GM12878 (cell line): ENCODE results near the gene SLC22A3. TPM values are rescaled to one million over a fixed set of nuclear protein-coding genes. Genes with fewer than 3 reads are reported as not detected.
A peak's percentile ranks its signal among the peaks of the same experiment; 100 is the strongest.

Source experiments
- ATAC-seq: fragments of 200-7000 bp; cut with Tn5 transposase; 3 replicates; pipeline ENCODE4 v1.9.1; 2020; ENCODE audit warnings: mild to moderate bottlenecking, moderate library complexity
- BruUV-seq: library from RNA; stranded (reverse); fragments of 400-500 nt; replicated peaks from 2 replicates; lab custom pipeline; 2021; lab: Mats Ljungman, UMichigan
- CTCF ChIA-PET: fragments of 300-600 bp; sonication (Branson Sonifier 250); formaldehyde crosslinking; extraction: SDS; loops from one replicate; lab custom pipeline; 2021; ENCODE audit warnings: inconsistent platforms; lab: Yijun Ruan, JAX
- POLR2A ChIA-PET: fragments of 350-600 bp; formaldehyde crosslinking; extraction: SDS; loops from one replicate; lab custom pipeline; 2021; ENCODE audit warnings: inconsistent platforms; lab: Charles Lee
- RAD21 ChIA-PET: fragments of 300-600 bp; sonication (Branson Sonifier 250); formaldehyde crosslinking; loops from one replicate; lab custom pipeline; 2023; ENCODE audit warnings: antibody characterized with exemption; ENCODE audit not compliant: unreplicated experiment; lab: Charles Lee
- SMC1A ChIA-PET: fragments of 300-600 bp; sonication (Branson Sonifier 250); formaldehyde crosslinking; loops from one replicate; lab custom pipeline; 2023; ENCODE audit not compliant: unreplicated experiment, uncharacterized antibody; lab: Charles Lee
- DNase-seq: peaks from one replicate; pipeline ENCODE4 v3.0.0-alpha.2; 2011; ENCODE audit warnings: low read depth, low spot score
- FAIRE-seq: peaks from 3 replicates; lab custom pipeline; 2011; peaks lifted over from hg19 to GRCh38; lab: Jason Lieb, UNC
- H2AFZ ChIP-seq: 2 replicates; pipeline ENCODE4 v1.6.0; 2011; ENCODE audit warnings: low read depth, low read length, control low read depth; ENCODE audit not compliant: control insufficient read depth
- H3K27ac ChIP-seq: 2 replicates; pipeline ENCODE4 v1.5.1; 2011; ENCODE audit warnings: control low read depth; ENCODE audit not compliant: control insufficient read depth, insufficient read depth
- H3K27me3 ChIP-seq, 2 experiments: replicated peaks in 1 of 2; 2 replicates each; pipeline versions ENCODE4 v1.6.0 to v1.6.1; 2011; ENCODE audit warnings: low read length in 1 of 2; ENCODE audit not compliant: control insufficient read depth in 2 of 2, insufficient read depth in 2 of 2
- H3K36me3 ChIP-seq, 2 experiments: 2 replicates each; pipeline ENCODE4 v1.5.1; 2011; ENCODE audit warnings: low read length in 1 of 2; ENCODE audit not compliant: control insufficient read depth in 2 of 2, insufficient read depth in 2 of 2
- H3K4me1 ChIP-seq: 2 replicates; pipeline ENCODE4 v1.6.1; 2011; ENCODE audit warnings: mild to moderate bottlenecking, low read length, moderate library complexity, mixed read lengths; ENCODE audit not compliant: control insufficient read depth, insufficient read depth
- H3K4me2 ChIP-seq: 2 replicates; pipeline ENCODE4 v1.6.0; 2011; ENCODE audit warnings: control low read depth; ENCODE audit not compliant: control insufficient read depth, insufficient read depth
- H3K4me3 ChIP-seq: fragments of 200-600 bp; sonication (generic); 2 replicates; pipeline ENCODE4 v1.5.1; 2016
- H3K79me2 ChIP-seq: 2 replicates; pipeline ENCODE4 v1.6.0; 2011; ENCODE audit warnings: low read length; ENCODE audit not compliant: control insufficient read depth, insufficient read depth
- H3K9ac ChIP-seq: 2 replicates; pipeline ENCODE4 v1.8.0; 2011; ENCODE audit warnings: low read length, control low read depth, mixed read lengths; ENCODE audit not compliant: control insufficient read depth, insufficient read depth
- H3K9me3 ChIP-seq: replicated peaks from 3 replicates; pipeline ENCODE4 v1.5.1; 2011; ENCODE audit warnings: mild to moderate bottlenecking, low read length; ENCODE audit not compliant: control insufficient read depth, insufficient read depth
- H4K20me1 ChIP-seq: 2 replicates; pipeline ENCODE4 v1.6.0; 2011; ENCODE audit not compliant: control insufficient read depth, insufficient read depth
- BACH1 ChIP-seq: fragments of 450-650 bp; IDR thresholded peaks from 2 replicates; pipeline ENCODE4 v1.6.1; 2017; ENCODE audit warnings: mild to moderate bottlenecking, borderline replicate concordance
- BHLHE40 ChIP-seq, 2 experiments: fragments of 450-650 bp in 1 of 2; IDR thresholded peaks; 2 replicates each; pipeline ENCODE4 v1.6.1; 2011 to 2017; ENCODE audit warnings: low read depth in 2 of 2, borderline replicate concordance in 1 of 2, improper control_type of control experiment in 1 of 2, low read length in 1 of 2, mild to moderate bottlenecking in 1 of 2
- BMI1 ChIP-seq: fragments of 450-650 bp; IDR thresholded peaks from 2 replicates; pipeline ENCODE4 v1.6.1; 2016; ENCODE audit warnings: mild to moderate bottlenecking, moderate library complexity, borderline replicate concordance
- CBX5 ChIP-seq: sonication (generic); IDR thresholded peaks from 2 replicates; pipeline ENCODE4 v1.6.1; 2016; ENCODE audit warnings: low read depth, moderate library complexity, mild to moderate bottlenecking, inconsistent platforms
- CEBPB ChIP-seq, 2 experiments: fragments of 150-350 bp in 1 of 2; IDR thresholded peaks; 2 replicates each; pipeline ENCODE4 v1.6.1; 2012 to 2014; ENCODE audit warnings: low read depth in 2 of 2, low read length in 2 of 2, borderline replicate concordance in 1 of 2, inconsistent platforms in 1 of 2
- FOXK2 ChIP-seq: fragments of 450-650 bp; IDR thresholded peaks from 2 replicates; pipeline ENCODE4 v1.6.1; 2017; ENCODE audit warnings: mild to moderate bottlenecking, moderate library complexity
- IKZF2 ChIP-seq, 2 experiments: fragments of 450-650 bp; IDR thresholded peaks; 2 replicates each; pipeline ENCODE4 v1.6.1; 2017; ENCODE audit warnings: mild to moderate bottlenecking in 2 of 2, moderate library complexity in 2 of 2
- IRF4 ChIP-seq: IDR thresholded peaks from 2 replicates; pipeline ENCODE4 v1.6.1; 2011; ENCODE audit warnings: low read depth, low read length
- JUNB ChIP-seq: IDR thresholded peaks from 2 replicates; pipeline ENCODE4 v1.6.1; 2016; ENCODE audit warnings: antibody characterized with exemption, mild to moderate bottlenecking
- PAX5 ChIP-seq: IDR thresholded peaks from 2 replicates; pipeline ENCODE4 v1.6.1; 2011; ENCODE audit warnings: low read depth, low read length, borderline replicate concordance
- POLR2AphosphoS5 ChIP-seq: IDR thresholded peaks from 2 replicates; pipeline ENCODE4 v1.6.1; 2011; ENCODE audit warnings: mild to moderate bottlenecking, low read length, inconsistent platforms
- SPI1 ChIP-seq: IDR thresholded peaks from 2 replicates; pipeline ENCODE4 v1.6.1; 2011; ENCODE audit warnings: low read depth, mild to moderate bottlenecking, low read length, moderate library complexity, borderline replicate concordance; ENCODE audit not compliant: insufficient read depth
- TCF12 ChIP-seq: IDR thresholded peaks from 2 replicates; pipeline ENCODE4 v1.6.1; 2011; ENCODE audit warnings: low read depth, mild to moderate bottlenecking, low read length
- WGBS: methylation state at CpG from one replicate; pipeline ENCODE4 v1.1.6; 2016; ENCODE audit warnings: low lambda C conversion rate; ENCODE audit not compliant: insufficient replicate concordance, insufficient coverage; ENCODE audit errors: missing lambda C conversion rate; 5-methylcytosine and 5-hydroxymethylcytosine counted together
- in situ Hi-C: fragments of 300-500 bp; cut with MboI; formaldehyde crosslinking; loops from 9 replicates; pipeline ENCODE4 v1.14.3; 2018; ENCODE audit warnings: mixed read lengths
- intact Hi-C: fragments of 100-400 bp; cut with micrococcal nuclease; formaldehyde crosslinking; loops from one replicate; pipeline ENCODE4 v1.14.2; 2022; ENCODE audit not compliant: unreplicated experiment
- polyA plus RNA-seq, 11 experiments: library from polyadenylated mRNA; depleted of rRNA in 4 of 11; unstranded in 6 of 11; stranded (reverse) in 5 of 11; fragments of >200 nt; fragmentation: Nextera tagmentation in 4 of 11; fragmentation: Illumina TruSeq in 1 of 11; extraction: Ambion mirVana in 4 of 11; extraction: Trizol in 1 of 11; gene quantifications; 1 replicate in 1 of 11; 2 replicates in 10 of 11; pipeline versions ENCODE4 v1.2.1 to v1.2.3, GENCODE V29; 2011 to 2016; ENCODE audit warnings: inconsistent platforms in 2 of 11, missing spikeins in 2 of 11, low read depth in 1 of 11
- total RNA-seq, 4 experiments: library from RNA; depleted of rRNA in 3 of 4; stranded (reverse); fragments of >200 nt in 3 of 4; fragmentation: Illumina TruSeq in 1 of 4; extraction: Trizol in 1 of 4; gene quantifications; 2 replicates each; pipeline versions ENCODE4 v1.2.1 to v1.2.3, GENCODE V29; 2013 to 2021
- TF ChIP-seq, protein P1 (sequence below): fragments of 150-350 bp; IDR thresholded peaks from 2 replicates; pipeline ENCODE4 v1.6.1; 2016; ENCODE audit warnings: low read depth, low read length
- TF ChIP-seq, protein P2 (sequence below): fragments of 450-650 bp; IDR thresholded peaks from 2 replicates; pipeline ENCODE4 v1.6.1; 2017; ENCODE audit warnings: mild to moderate bottlenecking, moderate library complexity

The SLC22A3 gene
- total and polyA plus RNA-seq, 10 of the 15 experiments (the other 5 are each of a cell fraction or from before 2014, with no cell fraction given) = 0.07 to 0.15 TPM; not detected in 8

DNA sequence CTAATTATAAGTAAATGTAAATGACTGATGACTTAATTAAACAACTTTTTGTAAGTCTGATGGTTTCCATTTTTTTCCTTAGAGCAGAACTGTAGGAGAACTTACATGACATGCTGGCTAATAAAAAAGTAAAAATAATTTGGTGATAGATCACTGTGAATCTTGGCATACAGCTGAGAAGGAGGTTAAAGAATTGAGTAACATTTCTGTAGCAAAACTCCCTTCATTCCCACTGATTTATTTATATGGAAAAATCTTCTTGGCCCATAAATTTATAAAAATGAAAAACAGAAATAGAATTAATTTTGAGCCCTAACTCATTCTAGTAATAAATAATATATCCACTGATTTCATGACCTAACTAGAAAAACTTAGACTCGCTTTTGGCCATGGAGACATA is 48.1 kb downstream of the SLC22A3 start (continued):
- TF ChIP-seq, protein P1, sequence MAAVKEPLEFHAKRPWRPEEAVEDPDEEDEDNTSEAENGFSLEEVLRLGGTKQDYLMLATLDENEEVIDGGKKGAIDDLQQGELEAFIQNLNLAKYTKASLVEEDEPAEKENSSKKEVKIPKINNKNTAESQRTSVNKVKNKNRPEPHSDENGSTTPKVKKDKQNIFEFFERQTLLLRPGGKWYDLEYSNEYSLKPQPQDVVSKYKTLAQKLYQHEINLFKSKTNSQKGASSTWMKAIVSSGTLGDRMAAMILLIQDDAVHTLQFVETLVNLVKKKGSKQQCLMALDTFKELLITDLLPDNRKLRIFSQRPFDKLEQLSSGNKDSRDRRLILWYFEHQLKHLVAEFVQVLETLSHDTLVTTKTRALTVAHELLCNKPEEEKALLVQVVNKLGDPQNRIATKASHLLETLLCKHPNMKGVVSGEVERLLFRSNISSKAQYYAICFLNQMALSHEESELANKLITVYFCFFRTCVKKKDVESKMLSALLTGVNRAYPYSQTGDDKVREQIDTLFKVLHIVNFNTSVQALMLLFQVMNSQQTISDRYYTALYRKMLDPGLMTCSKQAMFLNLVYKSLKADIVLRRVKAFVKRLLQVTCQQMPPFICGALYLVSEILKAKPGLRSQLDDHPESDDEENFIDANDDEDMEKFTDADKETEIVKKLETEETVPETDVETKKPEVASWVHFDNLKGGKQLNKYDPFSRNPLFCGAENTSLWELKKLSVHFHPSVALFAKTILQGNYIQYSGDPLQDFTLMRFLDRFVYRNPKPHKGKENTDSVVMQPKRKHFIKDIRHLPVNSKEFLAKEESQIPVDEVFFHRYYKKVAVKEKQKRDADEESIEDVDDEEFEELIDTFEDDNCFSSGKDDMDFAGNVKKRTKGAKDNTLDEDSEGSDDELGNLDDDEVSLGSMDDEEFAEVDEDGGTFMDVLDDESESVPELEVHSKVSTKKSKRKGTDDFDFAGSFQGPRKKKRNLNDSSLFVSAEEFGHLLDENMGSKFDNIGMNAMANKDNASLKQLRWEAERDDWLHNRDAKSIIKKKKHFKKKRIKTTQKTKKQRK = no peak

DNA sequence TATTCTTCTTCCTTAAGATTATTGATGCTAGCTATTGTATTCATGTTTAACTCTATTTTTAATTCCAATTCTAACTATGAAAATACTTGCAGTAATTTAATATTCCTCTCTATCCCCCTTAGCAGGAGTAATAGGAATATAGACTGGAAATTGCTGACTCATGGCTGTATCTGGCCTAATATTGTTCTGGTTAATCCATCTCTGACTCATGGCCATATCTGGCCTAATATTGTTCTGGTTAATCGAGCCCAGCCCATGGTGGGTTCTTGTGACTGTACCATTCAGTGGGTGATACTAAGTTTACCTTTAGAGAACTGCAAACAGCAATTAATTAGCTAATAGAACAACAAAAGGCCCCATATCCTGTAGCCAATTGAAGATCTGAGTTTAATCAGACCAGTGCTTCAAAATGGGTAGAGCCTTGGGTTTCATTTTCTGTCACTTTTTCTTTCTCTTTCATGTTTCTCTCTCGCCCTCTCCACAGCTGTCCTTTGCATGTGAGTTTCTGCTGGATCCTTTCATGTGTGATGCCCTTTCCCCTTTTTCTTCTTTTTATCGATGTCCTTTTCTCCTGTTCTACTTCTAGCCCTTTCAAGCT is 50.6 kb downstream of the SLC22A3 start:
- CTCF ChIA-PET = interaction anchor here (0.6 kb wide), 1 partner anchor 287 kb away, joined by 3 read pairs; no protein-coding TSS in a partner anchor
- Histone ChIP-seq H3K4me2 (peak overlapping the region; percentile 28; the same call in 1 of the 2 replicates), H3K27ac (no peak overlapping the region; the same call in 1 of the 2 replicates), H3K4me1 (no peaks in the 10 kb centered on the region; the same call in 1 of the 2 replicates), H3K4me3 (no peak overlapping the region), H3K9ac (no peak overlapping the region), H4K20me1 (no peaks in the 10 kb centered on the region), H3K36me3 (no peaks in the 10 kb centered on the region), H3K9me3 (no peaks in the 10 kb centered on the region; the same call in 2 of the 3 replicates), H2AFZ (peak overlapping the region; percentile 53), H3K79me2 (no peaks in the 10 kb centered on the region), H3K27me3 (no peaks in the 10 kb centered on the region)
- peak; percentile 24 for DNase-seq
- RAD21 ChIA-PET = no interaction called here
- FAIRE-seq = no peak
- peak; percentile 96 for ATAC-seq
- POLR2A ChIA-PET = interaction anchor here (0.6 kb wide), 1 partner anchor 195 kb away, joined by 3 read pairs; no protein-coding TSS in a partner anchor
- in situ Hi-C loops = no loop called here
- intact Hi-C loops = no loop called here
- SMC1A ChIA-PET = interaction anchor here (0.8 to 1.1 kb wide), 2 partner anchors 20 to 177 kb away, joined by 3 read pairs; no protein-coding TSS in a partner anchor
- WGBS = 13% methylated on average over 3 of the region's 3 CpGs
- no TSS peak for BruUV-seq
- TF ChIP-seq SPI1 (no peak), PAX5 (no peak), BMI1 (no peak), POLR2AphosphoS5 (no peak), IKZF2 (IDR thresholded peaks at IDR 0.05) (no peak), CEBPB (IDR thresholded peaks at IDR 0.05; ENCODE audit: borderline replicate concordance in 1 of 2, low read depth in 2 of 2, low read length in 2 of 2) (no peak), JUNB (peak; percentile 53), BHLHE40 (IDR thresholded peaks at IDR 0.05; ENCODE audit: borderline replicate concordance in 1 of 2, low read depth in 2 of 2, low read length in 1 of 2) (peak in 1 of 2 experiments; percentile 36; a peak in 1 of 4 replicates), BACH1 (0 out of 2 replicates have a peak, but pooled peaks have one; percentile 52), FOXK2 (peak; percentile 37; the same call in 1 of the 2 replicates), TCF12 (0 out of 2 replicates have a peak, but pooled peaks have one; percentile 43), CBX5 (no peak), IRF4 (no peak)
- TF ChIP-seq, protein P2, sequence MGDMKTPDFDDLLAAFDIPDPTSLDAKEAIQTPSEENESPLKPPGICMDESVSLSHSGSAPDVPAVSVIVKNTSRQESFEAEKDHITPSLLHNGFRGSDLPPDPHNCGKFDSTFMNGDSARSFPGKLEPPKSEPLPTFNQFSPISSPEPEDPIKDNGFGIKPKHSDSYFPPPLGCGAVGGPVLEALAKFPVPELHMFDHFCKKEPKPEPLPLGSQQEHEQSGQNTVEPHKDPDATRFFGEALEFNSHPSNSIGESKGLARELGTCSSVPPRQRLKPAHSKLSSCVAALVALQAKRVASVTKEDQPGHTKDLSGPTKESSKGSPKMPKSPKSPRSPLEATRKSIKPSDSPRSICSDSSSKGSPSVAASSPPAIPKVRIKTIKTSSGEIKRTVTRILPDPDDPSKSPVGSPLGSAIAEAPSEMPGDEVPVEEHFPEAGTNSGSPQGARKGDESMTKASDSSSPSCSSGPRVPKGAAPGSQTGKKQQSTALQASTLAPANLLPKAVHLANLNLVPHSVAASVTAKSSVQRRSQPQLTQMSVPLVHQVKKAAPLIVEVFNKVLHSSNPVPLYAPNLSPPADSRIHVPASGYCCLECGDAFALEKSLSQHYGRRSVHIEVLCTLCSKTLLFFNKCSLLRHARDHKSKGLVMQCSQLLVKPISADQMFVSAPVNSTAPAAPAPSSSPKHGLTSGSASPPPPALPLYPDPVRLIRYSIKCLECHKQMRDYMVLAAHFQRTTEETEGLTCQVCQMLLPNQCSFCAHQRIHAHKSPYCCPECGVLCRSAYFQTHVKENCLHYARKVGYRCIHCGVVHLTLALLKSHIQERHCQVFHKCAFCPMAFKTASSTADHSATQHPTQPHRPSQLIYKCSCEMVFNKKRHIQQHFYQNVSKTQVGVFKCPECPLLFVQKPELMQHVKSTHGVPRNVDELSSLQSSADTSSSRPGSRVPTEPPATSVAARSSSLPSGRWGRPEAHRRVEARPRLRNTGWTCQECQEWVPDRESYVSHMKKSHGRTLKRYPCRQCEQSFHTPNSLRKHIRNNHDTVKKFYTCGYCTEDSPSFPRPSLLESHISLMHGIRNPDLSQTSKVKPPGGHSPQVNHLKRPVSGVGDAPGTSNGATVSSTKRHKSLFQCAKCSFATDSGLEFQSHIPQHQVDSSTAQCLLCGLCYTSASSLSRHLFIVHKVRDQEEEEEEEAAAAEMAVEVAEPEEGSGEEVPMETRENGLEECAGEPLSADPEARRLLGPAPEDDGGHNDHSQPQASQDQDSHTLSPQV = no peak
